Right lobe of liver (tissue), 6 donors: ENCODE results near the gene RGS9BP. TPM values are rescaled to one million over a fixed set of nuclear protein-coding genes. Genes with fewer than 3 reads are reported as not detected.

ENCODE experiments used
- ATAC-seq, 4 donors: fragments of 200-7000 bp; cut with Tn5 transposase; one replicate each; pipeline ENCODE4 v1.9.1; 2020; ENCODE audit warnings: mild to moderate bottlenecking in 4 of 4, moderate library complexity in 4 of 4
- DNase-seq, 3 donors: peaks; one replicate each; pipeline ENCODE4 v3.0.0-alpha.2; 2020
- H3K27ac ChIP-seq, 3 donors: fragments of 200-600 bp; one replicate each; pipeline ENCODE4 v1.8.0; 2022
- H3K27me3 ChIP-seq, 2 donors: fragments of 200-600 bp; one replicate each; pipeline ENCODE4 v1.8.0; 2022
- H3K36me3 ChIP-seq, 4 donors: fragments of 200-600 bp; sonication (generic) in 1 of 4; one replicate each; pipeline versions ENCODE4 v1.5.1 to v1.8.0; 2017 to 2022; ENCODE audit warnings: control low read depth in 1 of 4
- H3K4me1 ChIP-seq, 4 donors: fragments of 200-600 bp; sonication (generic) in 1 of 4; one replicate each; pipeline versions ENCODE4 v1.5.1 to v1.8.0; 2017 to 2022; ENCODE audit warnings: control low read depth in 1 of 4
- H3K4me3 ChIP-seq, 3 donors: fragments of 200-600 bp; one replicate each; pipeline ENCODE4 v1.8.0; 2022
- H3K9me3 ChIP-seq, 4 donors: fragments of 200-600 bp; sonication (generic) in 1 of 4; one replicate each; pipeline versions ENCODE4 v1.5.1 to v1.8.0; 2017 to 2022; ENCODE audit warnings: control low read depth in 1 of 4
- CTCF ChIP-seq, 4 donors: fragments of 200-600 bp in 3 of 4; fragments of 450-650 bp in 1 of 4; IDR thresholded peaks; one replicate each; pipeline versions ENCODE4 v1.5.1 to v1.8.0; 2016 to 2022; ENCODE audit warnings: antibody characterized with exemption in 4 of 4, mild to moderate bottlenecking in 2 of 4
- POLR2A ChIP-seq: fragments of 450-650 bp; IDR thresholded peaks from one replicate; pipeline ENCODE4 v1.6.1; 2017; ENCODE audit warnings: antibody characterized with exemption, mild to moderate bottlenecking
- WGBS: methylation state at CpG from one replicate; pipeline ENCODE4 v1.1.6; 2018; ENCODE audit warnings: low coverage, low lambda C conversion rate; ENCODE audit not compliant: insufficient coverage; ENCODE audit errors: missing lambda C conversion rate; 5-methylcytosine and 5-hydroxymethylcytosine counted together
- intact Hi-C, 2 donors: fragments of 100-400 bp; cut with DNase I; formaldehyde crosslinking; loops; one replicate each; pipeline versions ENCODE4 v1.11.2 to v1.14.1; 2022
- small RNA-seq, 2 experiments: library from RNA; depleted of rRNA; stranded (forward); fragments of <200 nt; gene quantifications; one replicate each; pipeline ENCODE3, GENCODE V24; 2016
- total RNA-seq, 6 experiments: library from RNA; depleted of rRNA in 2 of 6; stranded (reverse); fragments of >200 nt in 2 of 6; fragmentation: NEBNext Ultra II Directional in 3 of 6; extraction: Animal tissue kit (Norgen Biotek cat#: 25700) in 3 of 6; gene quantifications; one replicate each; pipeline versions ENCODE4 v1.1.0 to v1.2.4, GENCODE V29; 2016 to 2023
- donor health status: DM: no; HTN: yes; CAD: no.
- donor health status: DM: no; HTN: no; CAD: no.
- donor health status: DM: no; HTN: no; CAD: no.
- donor health status: DM: no; HTN: yes; CAD: no.
- donor health status: DM: no; HTN: yes; CAD: no.

The RGS9BP gene
- total RNA-seq, 6 experiments from 2014 or later, result 0.11 TPM; not detected in 5

DNA sequence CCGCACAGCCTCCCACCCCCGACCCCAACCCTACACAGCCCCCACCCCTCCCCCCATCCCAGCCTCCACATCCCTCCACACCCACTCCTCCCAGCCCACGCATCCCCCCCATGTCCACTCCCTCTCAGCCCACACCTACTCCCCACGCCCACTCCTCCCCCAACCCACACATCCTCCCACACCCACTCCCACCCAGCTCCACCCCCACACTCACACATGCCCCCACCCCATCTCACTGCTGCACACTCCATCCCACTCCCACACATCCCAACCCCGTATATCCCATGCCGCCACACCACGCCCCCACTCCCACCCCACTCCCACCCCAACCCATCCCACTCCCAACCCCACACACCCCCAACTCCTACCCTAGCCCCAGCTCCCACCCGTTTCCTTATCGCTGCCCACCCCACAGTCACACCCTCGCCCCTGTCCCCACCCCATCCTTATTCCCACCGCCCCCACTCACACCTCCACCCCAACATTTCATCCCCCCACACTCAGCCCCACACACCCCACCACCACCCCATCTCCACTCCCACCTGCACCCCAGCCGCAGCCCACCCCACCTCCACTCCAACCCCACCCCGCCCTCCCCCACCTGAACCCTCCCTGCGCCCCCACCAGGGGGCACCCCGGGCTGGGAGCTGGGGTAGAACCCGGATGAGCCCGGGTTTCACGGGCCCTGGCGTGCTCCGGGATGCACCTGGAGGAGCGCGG is 44.7 kb downstream of the RGS9BP start:
- H3K27ac ChIP-seq, result no peak overlapping the region
- TF ChIP-seq CTCF (IDR thresholded peaks at IDR 0.05) (no peak), POLR2A (no peak)
- no peaks in the 10 kb centered on the region for H3K4me1 ChIP-seq
- intact Hi-C loops, result no loop called here
- DNase-seq, result no peak
- WGBS, result 93% methylated on average over 12 of the region's 22 CpGs
- no peaks in the 10 kb centered on the region for H3K36me3 ChIP-seq
- H3K4me3 ChIP-seq, result no peak overlapping the region
- no peaks in the 10 kb centered on the region for H3K27me3 ChIP-seq
- H3K9me3 ChIP-seq, result no peaks in the 10 kb centered on the region
- ATAC-seq, result peak in 1 of 4 donors; percentile 18

DNA sequence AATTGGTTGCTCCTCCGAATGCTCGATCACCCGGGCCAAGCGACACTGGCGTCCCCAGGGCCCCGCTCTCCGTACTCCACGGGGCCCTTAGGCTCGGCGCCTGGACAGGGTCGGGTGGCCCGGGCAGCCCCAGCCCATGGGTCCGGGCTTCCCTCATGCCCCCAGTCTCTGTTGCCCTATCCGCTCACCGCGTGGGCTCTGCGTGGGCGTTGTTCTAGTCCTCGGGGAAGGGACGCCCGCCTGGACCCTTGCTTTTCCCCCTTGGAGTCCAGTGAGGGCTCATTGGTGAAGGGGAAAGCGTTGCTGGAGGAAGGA is 45.2 kb downstream of the RGS9BP start:
- H3K36me3 ChIP-seq, result no peaks in the 10 kb centered on the region

More for the DNA sequence above, 45.2 kb downstream of the RGS9BP start:
- peak in 1 of 4 donors; percentile 35 for ATAC-seq
- DNase-seq, result no peak
- WGBS, result 71% methylated on average over 1 of the region's 22 CpGs
- Histone ChIP-seq H3K4me3 (no peak overlapping the region), H3K4me1 (no peaks in the 10 kb centered on the region), H3K9me3 (no peaks in the 10 kb centered on the region), H3K27me3 (no peaks in the 10 kb centered on the region), H3K27ac (no peak overlapping the region)
- intact Hi-C loops, result no loop called here
- TF ChIP-seq POLR2A (no peak), CTCF (IDR thresholded peaks at IDR 0.05) (no peak)

Small RNA genes lying within 50 kb of the gene (small RNA-seq; reads per million reads assigned to genes)
- 0 reads per million in 2 experiments for gene RN7SL789P

Other genes with a start within 250 kb of the RGS9BP start
- 10 to 100 TPM; 25.2 to 82.8 (median 42.8) TPM for gene PDCD5, start 94.7 kb upstream of the RGS9BP start, total RNA-seq
- 10 to 100 TPM in 2 of 6 experiments, 1 to 10 TPM in 4; 7.6 to 12.5 (median 9.0) TPM for gene ANKRD27, start 668 bp upstream of the RGS9BP start, total RNA-seq
- gene NUDT19, start 16.0 kb downstream of the RGS9BP start, total RNA-seq, result 10 to 100 TPM in 1 of 6 experiments, 1 to 10 TPM in 5; 4.1 to 11.8 (median 7.2) TPM
- gene TDRD12, start 43.9 kb downstream of the RGS9BP start, total RNA-seq, result under 1 TPM in 1 of 6 experiments, not detected in 5; 0.17 TPM
- 10 to 100 TPM; 10.4 to 15.5 (median 13.5) TPM for gene SLC7A9, start 193.9 kb downstream of the RGS9BP start, total RNA-seq